Measurements from ENCODE around the gene PSORS1C1. TPM values are rescaled to one million over a fixed set of nuclear protein-coding genes. Genes with fewer than 3 reads are reported as not detected.

The PSORS1C1 gene
- total RNA-seq, 4 donors from 2014 or later = 6.5 to 26.5 (median 22.0) TPM; not detected in 1

DNA sequence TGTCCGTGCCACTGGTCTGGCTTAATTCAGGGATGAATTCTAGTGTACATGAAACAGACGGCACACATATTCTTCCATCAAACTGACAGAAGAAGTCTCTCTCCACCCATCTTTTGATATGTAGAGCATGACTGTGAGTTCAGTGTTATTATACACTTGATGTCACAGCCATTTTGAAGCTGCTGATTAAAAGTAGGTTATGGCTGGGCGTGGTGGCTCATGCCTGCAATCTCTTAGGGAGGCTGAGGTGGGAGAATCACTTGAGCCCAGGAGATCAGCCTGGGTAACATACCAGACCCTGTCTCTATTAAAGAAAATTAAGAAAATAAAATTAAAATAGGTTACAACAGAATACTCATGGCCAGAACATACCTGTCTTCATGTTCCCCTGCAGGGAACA is 22.9 kb upstream of the PSORS1C1 start:
- H3K36me3 ChIP-seq = no peaks in the 10 kb centered on the region
- peak overlapping the region in 1 of 4 donors; percentile 18 for H3K27ac ChIP-seq
- H3K4me3 ChIP-seq = no peak overlapping the region
- no peaks in the 10 kb centered on the region for H3K27me3 ChIP-seq
- no peaks in the 10 kb centered on the region for H3K9me3 ChIP-seq
- H3K4me1 ChIP-seq = peaks cover 0 to 7% (median 2%) of the 10 kb centered on the region in 4 donors
- no peak for DNase-seq
- no peak for TF ChIP-seq POLR2A (IDR thresholded peaks at IDR 0.05)
- TF ChIP-seq, protein P1, sequence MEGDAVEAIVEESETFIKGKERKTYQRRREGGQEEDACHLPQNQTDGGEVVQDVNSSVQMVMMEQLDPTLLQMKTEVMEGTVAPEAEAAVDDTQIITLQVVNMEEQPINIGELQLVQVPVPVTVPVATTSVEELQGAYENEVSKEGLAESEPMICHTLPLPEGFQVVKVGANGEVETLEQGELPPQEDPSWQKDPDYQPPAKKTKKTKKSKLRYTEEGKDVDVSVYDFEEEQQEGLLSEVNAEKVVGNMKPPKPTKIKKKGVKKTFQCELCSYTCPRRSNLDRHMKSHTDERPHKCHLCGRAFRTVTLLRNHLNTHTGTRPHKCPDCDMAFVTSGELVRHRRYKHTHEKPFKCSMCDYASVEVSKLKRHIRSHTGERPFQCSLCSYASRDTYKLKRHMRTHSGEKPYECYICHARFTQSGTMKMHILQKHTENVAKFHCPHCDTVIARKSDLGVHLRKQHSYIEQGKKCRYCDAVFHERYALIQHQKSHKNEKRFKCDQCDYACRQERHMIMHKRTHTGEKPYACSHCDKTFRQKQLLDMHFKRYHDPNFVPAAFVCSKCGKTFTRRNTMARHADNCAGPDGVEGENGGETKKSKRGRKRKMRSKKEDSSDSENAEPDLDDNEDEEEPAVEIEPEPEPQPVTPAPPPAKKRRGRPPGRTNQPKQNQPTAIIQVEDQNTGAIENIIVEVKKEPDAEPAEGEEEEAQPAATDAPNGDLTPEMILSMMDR (IDR thresholded peaks at IDR 0.05) = no peak

GRCh38 chr6:31092238-31092637 is 22.4 kb upstream of the PSORS1C1 start:
- no peak overlapping the region for H3K27ac ChIP-seq
- no peak overlapping the region for H3K4me3 ChIP-seq
- H3K36me3 ChIP-seq = no peaks in the 10 kb centered on the region
- no peaks in the 10 kb centered on the region for H3K9me3 ChIP-seq
- H3K27me3 ChIP-seq = no peaks in the 10 kb centered on the region
- TF ChIP-seq, protein P1 (IDR thresholded peaks at IDR 0.05) = no peak
- TF ChIP-seq POLR2A (IDR thresholded peaks at IDR 0.05) = no peak
- peaks cover 0 to 4% (median under 1%) of the 10 kb centered on the region in 4 donors for H3K4me1 ChIP-seq
- DNase-seq = no peak

DNA sequence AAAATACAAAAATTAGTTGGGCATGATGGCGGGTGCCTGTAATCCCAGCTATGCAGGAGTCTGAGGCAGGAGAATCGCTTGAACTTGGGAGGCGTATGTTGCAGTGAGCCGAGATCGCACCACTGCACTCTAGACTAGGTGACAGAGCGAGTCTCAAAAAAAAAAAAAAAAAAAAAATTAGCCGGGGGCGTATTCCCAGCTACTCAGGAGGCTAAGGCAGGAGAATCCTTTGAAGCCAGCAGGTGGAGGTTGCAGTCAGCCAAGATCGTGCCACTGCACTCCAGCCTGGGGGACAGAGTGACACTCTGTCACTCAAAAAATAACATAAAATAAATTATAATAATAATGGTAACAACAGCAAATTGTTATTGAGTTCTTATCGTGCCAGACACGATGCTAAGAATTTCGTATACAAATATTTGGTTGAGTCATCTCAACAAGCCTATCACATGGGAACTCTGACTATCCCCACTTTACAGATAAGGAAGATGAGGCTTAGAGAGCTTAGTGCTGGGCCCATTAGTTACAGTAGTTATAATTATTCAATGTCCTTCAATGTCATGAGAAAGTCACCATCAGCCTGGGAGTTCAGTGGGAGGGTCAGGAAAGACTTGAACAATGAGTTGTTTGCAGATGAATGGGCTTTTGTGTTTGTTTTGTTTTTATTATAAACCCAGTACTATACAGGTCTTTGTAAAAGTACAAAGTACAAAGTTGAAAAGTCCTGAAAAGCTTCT is 21.7 kb upstream of the PSORS1C1 start:
- Histone ChIP-seq H3K27me3 (no peaks in the 10 kb centered on the region), H3K27ac (no peak overlapping the region), H3K4me3 (no peak overlapping the region), H3K9me3 (no peaks in the 10 kb centered on the region), H3K36me3 (no peaks in the 10 kb centered on the region), H3K4me1 (peaks cover 0 to 4% (median 0%) of the 10 kb centered on the region in 4 donors)
- TF ChIP-seq, protein P1 (IDR thresholded peaks at IDR 0.05) = no peak
- no peak for DNase-seq

DNA sequence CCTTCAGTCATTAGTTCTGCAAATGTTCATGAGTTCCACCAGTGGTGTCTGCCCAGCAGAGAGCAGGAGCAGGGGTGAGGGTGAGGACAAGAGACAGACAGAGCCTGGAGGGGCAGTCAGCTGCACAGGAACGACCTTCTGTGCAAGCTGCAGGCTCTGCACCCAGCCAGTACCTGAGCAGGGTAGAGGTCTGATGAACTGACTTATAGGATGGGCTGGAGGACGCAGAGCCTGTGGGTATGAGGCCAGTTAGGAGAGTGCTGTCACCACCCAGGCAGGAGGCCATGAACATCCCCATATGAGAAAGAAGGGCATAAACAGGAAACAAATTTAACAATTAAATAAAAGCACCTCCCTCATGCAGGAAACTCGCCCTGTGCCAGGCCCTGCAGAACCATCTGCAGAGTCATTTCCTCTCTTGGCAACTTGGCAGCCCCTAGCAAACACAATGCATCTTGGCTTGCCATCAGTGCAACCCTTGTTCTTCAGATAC is 20.2 kb upstream of the PSORS1C1 start:
- H3K4me3 ChIP-seq = no peak overlapping the region
- no peaks in the 10 kb centered on the region for H3K27me3 ChIP-seq
- DNase-seq = peak in 2 of 3 donors; percentile 50 to 65
- H3K4me1 ChIP-seq = peaks cover 0 to 4% (median 0%) of the 10 kb centered on the region in 4 donors
- TF ChIP-seq POLR2A (IDR thresholded peaks at IDR 0.05) = no peak
- TF ChIP-seq, protein P1 (IDR thresholded peaks at IDR 0.05) = no peak
- no peaks in the 10 kb centered on the region for H3K9me3 ChIP-seq
- H3K27ac ChIP-seq = peak overlapping the region in 2 of 4 donors; percentile 35 to 61
- no peaks in the 10 kb centered on the region for H3K36me3 ChIP-seq

DNA sequence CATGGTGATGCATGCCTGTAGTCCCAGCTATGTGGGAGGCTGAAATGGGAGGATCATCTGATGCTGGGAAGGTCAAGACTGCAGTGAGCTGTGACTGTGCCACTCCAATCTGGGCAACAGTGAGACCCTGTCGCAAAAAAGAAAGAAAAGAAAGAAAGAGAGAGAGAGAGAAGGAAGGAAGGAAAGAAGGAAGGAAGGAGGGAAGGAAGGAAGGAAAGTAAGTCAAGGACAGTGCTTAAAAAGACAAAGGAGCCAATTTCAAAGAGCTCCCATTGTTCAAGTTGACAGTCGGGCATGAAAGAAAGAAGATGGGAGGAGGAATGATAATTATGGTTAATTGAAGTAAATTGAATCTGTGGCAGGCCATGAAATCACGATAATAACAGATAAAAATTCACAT is 18.4 kb upstream of the PSORS1C1 start:
- no peaks in the 10 kb centered on the region for H3K27me3 ChIP-seq
- DNase-seq = no peak
- no peaks in the 10 kb centered on the region for H3K9me3 ChIP-seq
- TF ChIP-seq POLR2A (IDR thresholded peaks at IDR 0.05) = no peak
- TF ChIP-seq, protein P1 (IDR thresholded peaks at IDR 0.05) = no peak
- H3K36me3 ChIP-seq = no peaks in the 10 kb centered on the region
- H3K4me1 ChIP-seq = peaks cover 0 to 4% (median 0%) of the 10 kb centered on the region in 4 donors
- no peak overlapping the region for H3K27ac ChIP-seq
- H3K4me3 ChIP-seq = no peak overlapping the region

Data from Peyer's patch (tissue), 4 donors.